HG03469 (cell line): ENCODE measurements around the gene TMEM201.

Experiments used
- ATAC-seq: cut with Tn5 transposase; IDR thresholded peaks from one replicate; pipeline ENCODE4 v1.9.1; 2021; ENCODE audit warnings: mild to moderate bottlenecking, moderate library complexity, moderate number of reproducible peaks; ENCODE audit not compliant: unreplicated experiment

Gene TMEM201

DNA sequence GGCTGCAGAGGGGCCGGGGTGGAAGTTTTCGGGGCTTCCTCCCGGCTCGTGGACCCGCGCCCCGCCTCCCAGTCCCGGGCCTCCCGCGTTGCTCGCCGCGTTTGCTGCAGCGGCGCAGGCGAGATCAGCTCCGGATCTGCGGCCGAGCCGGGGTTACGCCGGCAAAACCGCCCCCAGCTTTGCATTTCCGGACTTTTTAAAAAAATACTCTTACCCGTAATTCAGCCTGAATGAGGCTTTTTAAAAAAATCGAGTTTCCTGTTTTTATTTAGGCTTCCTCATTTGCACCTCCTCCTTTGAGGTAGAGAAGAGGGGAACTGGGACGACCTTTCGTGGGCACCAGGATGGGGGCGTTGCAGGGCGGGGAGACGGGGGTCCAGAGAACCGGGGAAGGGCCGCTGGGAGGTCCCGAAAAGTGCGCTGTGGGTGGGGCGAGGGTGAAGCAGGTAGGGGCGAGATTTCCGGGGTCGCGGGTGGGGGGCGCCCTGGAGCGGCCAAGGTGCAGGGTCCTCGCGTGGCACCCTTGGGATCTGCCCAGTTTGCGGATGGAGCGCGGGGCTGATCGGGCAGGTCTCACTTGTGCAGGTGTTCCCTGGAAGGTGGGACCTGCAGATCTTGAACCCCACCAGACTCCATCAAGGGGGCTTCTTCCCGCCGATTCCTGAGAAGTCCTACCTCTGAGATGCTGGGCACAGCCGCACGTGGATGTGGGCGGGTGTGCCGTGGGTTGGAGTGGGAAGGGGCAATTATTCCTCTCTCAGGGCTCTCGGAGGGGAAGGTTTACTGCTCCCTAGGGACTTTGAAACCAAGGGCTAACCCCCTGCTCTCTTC lies 63.9 kb downstream of the TMEM201 start:
- ATAC-seq = no peak

DNA sequence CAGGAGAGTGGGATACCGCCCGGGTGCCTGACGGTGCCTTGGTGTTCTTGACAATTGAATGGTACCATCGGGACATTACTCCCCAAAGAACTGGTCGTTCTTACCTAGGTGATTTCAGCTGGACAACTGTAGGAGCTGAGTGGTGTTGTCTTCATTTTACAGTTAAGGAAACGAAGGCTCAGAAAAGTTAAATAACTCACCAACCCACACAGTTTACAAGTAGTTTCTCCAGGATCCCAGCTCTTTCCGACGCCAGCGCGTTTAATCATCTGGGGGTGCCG lies 64.4 kb downstream of the TMEM201 start:
- ATAC-seq = no peak

DNA sequence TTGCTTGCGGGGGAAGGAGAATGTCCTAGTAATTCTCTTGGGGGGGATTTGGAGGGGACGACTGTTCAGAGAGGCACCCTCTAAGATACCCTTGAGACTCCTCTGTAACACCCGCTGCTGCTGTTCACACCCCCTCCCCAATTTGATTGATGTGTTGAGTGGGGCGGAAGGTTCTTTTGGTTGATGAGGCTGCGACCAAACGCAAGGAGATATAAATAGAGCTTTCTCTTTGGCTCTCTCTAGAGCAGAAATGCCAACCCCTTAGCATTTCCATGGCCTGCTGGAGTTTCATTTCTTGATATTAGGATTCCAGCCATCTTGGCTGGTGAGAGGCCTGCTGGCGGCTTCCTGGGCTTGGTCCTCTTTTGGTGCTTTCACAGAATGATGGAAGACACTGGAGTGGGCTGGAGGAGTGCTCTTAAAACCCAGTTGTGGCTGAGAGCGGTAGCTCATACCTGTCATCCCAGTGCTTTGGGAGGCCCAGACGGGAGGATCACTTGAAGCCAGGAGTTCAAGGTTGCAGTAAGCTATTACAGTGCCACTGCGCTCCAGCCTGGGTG lies 64.9 kb downstream of the TMEM201 start:
- ATAC-seq = no peak

DNA sequence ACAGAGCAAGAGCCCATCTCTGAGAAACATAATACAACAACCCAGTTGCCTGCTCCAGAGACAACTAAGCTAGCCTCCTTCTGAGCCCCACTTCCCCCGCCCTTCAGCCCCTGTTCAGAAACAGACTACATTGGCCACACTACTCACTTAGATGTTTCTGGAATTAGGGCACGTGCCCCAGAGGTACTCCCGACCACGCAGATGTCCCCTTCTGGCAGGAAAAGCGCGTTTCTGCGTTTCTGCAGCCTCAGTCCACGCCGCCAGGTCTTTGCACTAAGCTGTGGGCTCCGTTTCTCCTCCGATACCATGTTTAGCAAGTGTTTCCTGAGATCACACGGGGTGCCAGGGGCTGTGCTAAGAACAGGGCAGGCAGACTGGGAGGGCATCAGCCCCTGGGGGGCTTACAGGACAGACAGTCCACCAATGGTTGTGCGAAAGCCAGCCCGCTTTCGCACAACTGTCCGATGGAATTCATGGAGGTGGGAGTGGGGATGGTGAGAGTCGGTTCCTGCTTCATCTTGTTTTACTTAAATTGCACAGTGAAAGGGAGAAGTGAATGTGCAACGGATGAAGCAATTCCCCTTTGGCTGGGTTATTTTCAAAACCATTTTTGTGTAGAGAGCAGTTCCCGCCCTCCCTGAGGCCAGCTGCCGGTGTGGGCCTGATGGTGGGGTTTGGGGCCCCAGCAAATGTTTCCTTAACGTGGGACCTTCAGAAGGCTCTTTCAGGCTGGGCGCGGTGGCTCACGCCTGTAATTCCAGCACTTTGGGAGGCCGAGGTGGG lies 65.5 kb downstream of the TMEM201 start:
- no peak for ATAC-seq

DNA sequence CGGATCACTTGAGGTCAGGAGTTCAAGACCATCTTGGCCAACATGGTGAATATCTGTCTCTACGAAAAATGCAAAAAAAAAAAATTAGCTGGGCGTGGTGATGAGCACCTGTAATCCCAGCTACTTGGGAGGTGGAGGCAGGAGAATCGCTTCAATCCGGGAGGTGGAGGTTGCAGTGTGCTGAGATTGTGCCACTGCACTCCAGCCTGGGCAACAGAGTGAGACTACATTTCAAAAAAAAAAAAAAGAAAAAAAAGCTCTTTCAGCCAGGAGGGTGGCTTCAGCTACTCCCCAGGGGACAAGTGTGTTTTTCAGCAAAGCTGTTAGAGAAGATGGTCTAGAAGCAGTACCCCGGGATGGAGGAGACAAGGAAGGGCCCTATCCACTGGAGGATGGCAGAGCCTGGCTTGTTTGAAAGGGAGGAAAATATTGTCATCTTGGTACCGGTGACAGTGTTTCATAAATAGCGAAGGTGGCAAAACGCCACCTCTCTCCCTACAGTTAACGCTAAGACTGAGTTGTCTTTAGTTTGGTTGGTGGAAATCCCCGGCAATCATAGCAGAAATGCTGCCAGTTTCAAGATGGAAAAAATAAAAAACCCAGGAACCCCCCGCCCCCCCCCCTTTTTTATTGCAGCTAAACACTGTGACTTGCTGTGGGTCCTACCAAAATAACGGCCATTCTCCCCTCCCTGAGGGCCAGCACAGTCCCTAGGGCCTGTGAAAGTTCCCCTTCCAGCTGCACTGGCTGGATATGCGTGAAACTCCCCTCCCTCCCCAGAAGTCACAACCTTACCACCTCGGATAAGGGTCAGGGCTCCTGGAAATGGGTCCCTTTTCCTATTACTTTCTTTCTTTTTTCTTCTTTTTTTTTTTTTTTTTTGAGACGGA lies 66.4 kb downstream of the TMEM201 start:
- ATAC-seq = no peak

DNA sequence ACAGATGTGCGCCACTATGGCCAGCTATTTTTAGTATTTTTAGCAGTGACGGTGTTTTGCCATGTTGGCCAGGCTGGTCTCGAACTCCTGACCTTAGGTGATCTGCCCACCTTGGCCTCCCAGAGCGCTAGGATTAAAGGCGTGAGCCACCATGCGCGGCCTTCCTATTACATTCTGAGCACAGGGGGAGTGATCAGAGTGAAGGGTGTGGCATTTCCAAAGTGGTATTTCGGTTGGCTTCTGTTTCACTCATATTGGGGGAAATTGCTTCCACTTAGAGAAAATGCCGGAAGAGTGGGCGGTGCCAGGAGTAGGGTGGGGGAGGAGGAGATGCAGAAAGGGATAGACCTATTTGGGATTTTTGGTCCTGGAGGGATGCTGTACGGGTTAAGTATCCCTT lies 67.1 kb downstream of the TMEM201 start:
- no peak for ATAC-seq

DNA sequence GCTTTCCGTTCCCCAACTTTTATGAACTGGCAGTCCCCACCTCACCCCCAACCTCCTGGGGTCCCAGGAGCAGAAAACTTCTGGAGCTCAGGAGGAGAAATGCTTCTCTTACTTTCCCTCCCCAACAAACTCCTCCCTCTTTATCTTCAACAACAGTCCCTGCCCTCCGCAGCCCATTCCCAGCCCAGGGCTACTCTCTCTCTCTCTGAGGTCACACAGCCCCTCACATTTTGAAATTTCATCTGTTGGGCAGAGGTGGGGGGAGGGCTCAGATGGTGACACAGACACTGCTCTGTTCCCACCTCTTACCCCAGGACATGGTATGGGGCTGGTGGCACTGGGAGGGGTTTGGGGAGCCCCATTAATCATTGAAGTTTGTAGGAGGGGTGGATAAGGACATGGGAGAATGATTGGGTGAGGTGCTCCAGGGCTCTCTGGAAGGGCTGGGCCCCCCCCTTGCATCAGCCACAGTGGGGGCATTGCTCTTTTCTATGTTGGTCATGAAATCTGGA lies 68.9 kb downstream of the TMEM201 start:
- ATAC-seq = no peak

DNA sequence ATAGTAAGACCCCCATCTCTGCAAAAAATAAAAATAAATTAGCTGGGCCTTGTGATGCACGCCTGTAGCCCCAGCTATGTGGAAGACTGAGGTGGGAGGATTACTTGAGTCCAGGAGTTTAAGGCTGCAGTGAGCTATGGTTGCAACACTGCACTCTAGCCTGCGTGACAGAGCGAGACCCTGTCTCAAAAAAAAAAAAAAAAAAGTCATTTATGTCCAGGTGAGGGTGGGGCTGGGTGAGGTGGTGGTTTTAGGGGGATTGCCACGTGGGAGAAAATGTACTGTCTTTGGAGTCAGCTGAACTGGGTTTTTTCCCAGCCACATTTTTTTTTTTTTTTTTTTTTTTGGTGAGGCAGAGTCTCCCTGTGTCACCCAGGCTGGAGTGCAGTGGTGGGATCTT lies 69.5 kb downstream of the TMEM201 start:
- ATAC-seq = no peak

DNA sequence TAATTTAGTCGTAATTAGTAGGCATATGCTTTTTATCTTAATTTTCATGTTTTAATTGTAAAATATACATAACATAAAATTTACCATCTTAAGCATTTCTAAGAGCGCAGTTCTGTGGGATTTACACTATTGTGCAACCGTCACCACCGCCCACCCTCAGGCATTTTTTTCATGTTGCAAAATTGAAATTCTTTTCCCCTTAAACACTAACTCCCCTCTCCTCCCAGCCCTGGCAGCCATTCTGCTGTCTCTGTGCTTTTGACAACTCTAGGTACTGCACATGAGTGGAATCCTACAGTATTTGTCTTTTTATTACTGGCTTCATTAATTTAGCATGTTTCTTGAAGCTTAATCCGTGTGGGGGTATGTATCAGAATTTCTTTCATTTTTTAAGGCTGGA lies 70.6 kb downstream of the TMEM201 start:
- no peak for ATAC-seq

DNA sequence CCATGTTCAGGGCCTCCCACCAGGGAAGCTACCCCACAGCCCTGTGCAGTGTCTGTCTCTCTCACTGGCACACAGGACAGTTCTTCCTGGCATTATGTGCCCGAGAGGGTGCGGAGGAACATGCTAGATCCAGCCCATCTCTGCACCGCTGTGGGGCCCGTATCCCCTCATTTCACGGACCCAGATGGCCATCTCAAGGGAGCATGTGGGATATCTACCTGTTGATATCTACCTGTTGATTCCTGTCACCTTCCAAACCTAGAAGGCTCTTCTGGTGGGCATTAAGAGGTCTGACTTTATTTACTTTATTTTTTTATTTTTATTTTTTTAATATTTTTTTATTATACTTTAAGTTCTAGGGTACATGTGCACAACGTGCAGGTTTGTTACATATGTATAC lies 74.5 kb downstream of the TMEM201 start:
- no peak for ATAC-seq
